ENCODE data around the gene P2RX4.

GRCh38 chr12:121170611-121171260 lies 39.2 kb upstream of the P2RX4 start:
- TF ChIP-seq, protein P1, sequence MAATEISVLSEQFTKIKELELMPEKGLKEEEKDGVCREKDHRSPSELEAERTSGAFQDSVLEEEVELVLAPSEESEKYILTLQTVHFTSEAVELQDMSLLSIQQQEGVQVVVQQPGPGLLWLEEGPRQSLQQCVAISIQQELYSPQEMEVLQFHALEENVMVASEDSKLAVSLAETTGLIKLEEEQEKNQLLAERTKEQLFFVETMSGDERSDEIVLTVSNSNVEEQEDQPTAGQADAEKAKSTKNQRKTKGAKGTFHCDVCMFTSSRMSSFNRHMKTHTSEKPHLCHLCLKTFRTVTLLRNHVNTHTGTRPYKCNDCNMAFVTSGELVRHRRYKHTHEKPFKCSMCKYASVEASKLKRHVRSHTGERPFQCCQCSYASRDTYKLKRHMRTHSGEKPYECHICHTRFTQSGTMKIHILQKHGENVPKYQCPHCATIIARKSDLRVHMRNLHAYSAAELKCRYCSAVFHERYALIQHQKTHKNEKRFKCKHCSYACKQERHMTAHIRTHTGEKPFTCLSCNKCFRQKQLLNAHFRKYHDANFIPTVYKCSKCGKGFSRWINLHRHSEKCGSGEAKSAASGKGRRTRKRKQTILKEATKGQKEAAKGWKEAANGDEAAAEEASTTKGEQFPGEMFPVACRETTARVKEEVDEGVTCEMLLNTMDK (IDR thresholded peaks at IDR 0.05; ENCODE audit: borderline replicate concordance, insufficient read depth, low read depth, low read length, poor library complexity, severe bottlenecking) = no peak
- TF ChIP-seq, protein P2, sequence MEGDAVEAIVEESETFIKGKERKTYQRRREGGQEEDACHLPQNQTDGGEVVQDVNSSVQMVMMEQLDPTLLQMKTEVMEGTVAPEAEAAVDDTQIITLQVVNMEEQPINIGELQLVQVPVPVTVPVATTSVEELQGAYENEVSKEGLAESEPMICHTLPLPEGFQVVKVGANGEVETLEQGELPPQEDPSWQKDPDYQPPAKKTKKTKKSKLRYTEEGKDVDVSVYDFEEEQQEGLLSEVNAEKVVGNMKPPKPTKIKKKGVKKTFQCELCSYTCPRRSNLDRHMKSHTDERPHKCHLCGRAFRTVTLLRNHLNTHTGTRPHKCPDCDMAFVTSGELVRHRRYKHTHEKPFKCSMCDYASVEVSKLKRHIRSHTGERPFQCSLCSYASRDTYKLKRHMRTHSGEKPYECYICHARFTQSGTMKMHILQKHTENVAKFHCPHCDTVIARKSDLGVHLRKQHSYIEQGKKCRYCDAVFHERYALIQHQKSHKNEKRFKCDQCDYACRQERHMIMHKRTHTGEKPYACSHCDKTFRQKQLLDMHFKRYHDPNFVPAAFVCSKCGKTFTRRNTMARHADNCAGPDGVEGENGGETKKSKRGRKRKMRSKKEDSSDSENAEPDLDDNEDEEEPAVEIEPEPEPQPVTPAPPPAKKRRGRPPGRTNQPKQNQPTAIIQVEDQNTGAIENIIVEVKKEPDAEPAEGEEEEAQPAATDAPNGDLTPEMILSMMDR (IDR thresholded peaks at IDR 0.05 in 2 of 3, conservative IDR thresholded peaks at IDR 0.05 in 1 of 3; ENCODE audit: insufficient read depth in 2 of 3, low read depth in 1 of 3, low read length in 3 of 3) = no peak
- TF ChIP-seq POLR2AphosphoS5 (IDR thresholded peaks at IDR 0.05; ENCODE audit: control insufficient read depth, insufficient read depth, low read depth, low read length) (no peak), IRF1 (CRISPR knock-in tag; IDR thresholded peaks at IDR 0.05; ENCODE audit: borderline replicate concordance) (no peak), PHF21A (IDR thresholded peaks at IDR 0.05; ENCODE audit: borderline replicate concordance, low read depth) (no peak), ATF7 (IDR thresholded peaks at IDR 0.05) (no peak), U2AF2 (optimal IDR thresholded peaks at IDR 0.05; ENCODE audit: low read depth, low read length) (no peak), EHMT2 (IDR thresholded peaks at IDR 0.05) (no peak), EZH2 (IDR thresholded peaks at IDR 0.05; ENCODE audit: borderline replicate concordance, low read depth, low read length) (no peak), GTF3C2 (IDR thresholded peaks at IDR 0.05; ENCODE audit: borderline replicate concordance, extremely low read depth, insufficient read length) (no peak)
